NOMO-1 (cell line): Measurements from ENCODE around the gene FANCD2.
"Not testable (repeated sequence)": the region's sequence is repeated elsewhere in the genome, so short reads cannot be mapped to it uniquely, and the experiment has no call there.

ENCODE experiments used
- DNase-seq, 2 experiments: peaks; one replicate each; lab custom pipeline; 2025; ENCODE audit not compliant: unreplicated experiment in 2 of 2; lab: John Stamatoyannopoulos, UW

FANCD2 gene

DNA sequence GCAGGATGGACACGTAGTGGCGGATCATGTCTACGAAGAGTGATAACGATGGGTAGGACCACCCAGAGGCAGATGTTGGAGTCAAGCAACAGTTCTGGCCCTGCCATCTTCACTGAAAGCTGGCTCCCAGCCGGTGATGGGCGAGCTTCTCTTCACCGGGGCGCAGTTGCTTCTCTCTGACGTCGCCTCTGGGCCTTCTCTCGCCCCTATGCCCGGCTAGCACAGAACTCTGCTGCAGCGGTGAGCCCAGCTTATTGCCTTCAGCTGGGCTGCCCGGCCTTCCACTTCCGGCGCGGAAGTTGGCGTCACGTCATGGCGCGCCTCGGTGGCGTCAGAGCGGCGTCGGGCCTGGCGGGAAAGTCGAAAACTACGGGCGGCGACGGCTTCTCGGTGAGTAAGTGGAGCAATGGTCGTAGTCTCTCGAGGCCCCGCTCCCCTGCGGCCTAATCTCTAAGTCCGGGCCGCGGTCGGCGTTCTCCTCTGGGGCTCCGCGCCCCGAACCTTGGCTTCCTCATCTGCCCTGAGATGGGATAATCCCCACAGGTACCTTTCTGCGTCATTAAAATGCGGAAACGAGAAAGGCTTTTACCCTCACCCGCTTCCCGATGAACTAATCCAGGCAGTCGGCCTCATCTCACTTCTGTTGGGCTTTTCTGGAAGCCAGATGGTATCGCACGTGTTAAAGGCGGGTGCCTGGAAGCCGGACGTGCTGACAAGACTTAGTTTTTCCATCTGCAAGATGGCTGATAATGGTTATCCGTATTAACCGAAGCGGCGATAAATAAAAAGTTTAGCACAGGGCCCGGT, at the start of gene FANCD2:
TSS of gene FANCD2 (plus strand) at position 354 of the 807 bp plus-strand sequence. CDS start 2,221 bp downstream, outside the sequence.
- peak; percentile 72 to 81 for DNase-seq

- peak; percentile 94 to 98 for DNase-seq
Observed at GRCh38 chr3:9976721-9977709, 49.2 kb upstream of the FANCD2 start.

DNA sequence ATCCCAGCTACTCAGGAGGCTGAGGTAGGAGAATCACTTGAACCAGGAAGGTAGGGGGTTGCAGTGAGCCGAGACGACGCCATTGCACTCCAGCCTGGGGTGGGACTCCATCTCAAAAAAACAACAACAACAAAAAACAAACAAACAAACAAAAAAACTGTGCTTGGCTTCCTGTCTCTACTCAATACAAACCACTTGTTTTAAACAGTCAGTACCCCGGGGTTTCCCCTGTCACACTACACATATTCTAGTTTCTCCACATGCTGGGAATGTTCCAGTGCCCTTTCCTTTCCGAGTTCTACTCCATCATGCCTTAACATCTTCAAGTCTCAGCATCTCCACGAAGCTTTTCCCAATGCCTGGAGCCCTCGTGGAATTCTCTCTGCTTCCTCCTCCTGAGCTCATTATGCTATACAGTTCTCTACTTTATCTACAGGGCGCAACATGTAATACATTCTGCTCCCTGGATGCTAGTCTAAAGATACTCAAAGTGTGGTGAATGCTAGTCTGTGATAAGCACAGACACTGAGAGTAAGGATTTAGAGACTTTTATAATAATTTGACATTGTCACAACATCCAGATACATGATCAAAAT, 47.4 kb upstream of the FANCD2 start:
- no peak for DNase-seq

DNA sequence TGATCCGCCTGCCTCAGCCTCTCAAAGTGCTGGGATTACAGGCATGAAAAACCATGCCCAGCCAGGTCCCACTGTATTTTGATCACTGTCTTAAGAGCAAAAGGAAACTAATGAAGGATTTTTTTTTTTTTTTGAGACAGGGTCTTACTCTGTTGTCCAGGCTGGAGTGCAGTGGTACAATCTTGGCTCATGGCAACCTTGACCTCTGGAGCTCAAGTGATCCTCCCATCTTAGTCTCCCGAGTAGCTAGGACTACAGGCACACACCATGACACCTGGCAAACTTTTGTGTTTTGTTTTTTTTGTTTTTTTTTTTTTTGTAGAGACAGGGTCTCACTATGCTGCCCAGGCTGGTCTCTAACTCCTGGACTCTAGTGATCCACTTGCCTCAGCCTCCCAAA, 46.0 kb upstream of the FANCD2 start:
- no peak for DNase-seq

- no peak for DNase-seq
Observed at GRCh38 chr3:9986230-9986725, 40.0 kb upstream of the FANCD2 start.

DNA sequence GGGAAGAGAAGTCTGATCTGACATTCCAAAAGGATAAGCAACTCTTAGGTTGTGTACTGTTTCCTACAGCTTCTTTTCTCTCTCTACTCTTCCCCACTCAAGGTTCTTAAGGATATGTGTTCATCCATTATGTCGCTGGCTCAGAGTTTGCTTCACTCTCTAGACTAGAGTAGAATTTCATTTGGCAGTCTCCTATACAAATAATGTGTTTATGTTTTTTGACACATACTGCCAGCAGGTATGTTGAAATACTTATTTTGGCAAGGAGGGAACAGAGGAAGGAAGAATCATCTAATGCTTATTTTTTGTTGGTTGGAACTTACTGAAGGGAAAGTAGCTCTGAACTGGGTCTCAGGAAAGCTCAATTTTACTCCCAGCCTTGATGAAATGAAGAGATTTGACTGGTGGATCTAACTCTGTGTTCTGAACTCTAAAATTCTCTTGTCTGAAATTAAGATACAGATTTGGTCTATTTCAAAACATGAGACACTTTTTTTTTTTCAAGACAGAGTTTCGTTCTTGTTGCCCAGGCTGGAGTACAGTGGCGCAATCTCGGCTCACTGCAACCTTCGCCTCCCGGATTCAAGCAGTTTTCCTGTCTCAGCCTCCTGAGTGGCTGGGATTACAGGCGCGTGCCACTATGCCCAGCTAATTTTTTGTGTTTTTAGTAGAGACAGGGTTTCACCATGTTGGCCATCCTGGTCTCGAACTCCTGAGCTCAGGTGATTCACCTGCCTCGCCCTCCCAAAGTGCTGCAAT, 32.0 kb upstream of the FANCD2 start:
- DNase-seq = no peak

- DNase-seq = no peak
Observed at GRCh38 chr3:10000686-10001085, 25.6 kb upstream of the FANCD2 start.

- no peak for DNase-seq
Observed at GRCh38 chr3:10002951-10003350, 23.3 kb upstream of the FANCD2 start.

GRCh38 chr3:10004506-10004905, 21.7 kb upstream of the FANCD2 start:
- no peak for DNase-seq

DNA sequence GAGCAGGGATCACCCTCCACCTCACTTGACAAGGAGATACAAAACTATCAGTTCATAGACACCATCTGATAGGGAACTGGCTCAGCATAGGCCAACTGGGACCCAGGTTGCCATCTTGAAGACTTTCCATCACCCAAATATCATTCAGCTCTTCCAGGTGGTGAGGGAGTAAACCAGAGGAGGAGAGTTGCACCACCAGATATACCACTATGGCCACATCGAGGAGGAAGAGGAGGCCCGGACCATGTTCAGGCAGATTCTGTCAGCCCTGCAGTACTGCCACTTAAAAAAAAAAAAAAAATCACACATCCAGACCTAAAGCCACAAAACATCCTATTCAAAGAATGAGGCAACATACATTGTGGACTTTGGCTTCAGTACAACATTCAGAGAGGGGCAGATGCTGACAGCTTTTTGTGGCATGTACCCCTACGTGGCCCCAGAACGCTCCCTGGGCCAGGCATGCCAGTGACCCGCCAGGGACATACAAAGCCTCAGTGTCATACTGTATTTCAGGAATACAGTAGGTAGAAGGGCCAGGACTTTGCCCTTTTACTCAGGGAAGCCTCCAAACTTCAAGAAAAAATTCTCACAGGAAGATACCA, 21.2 kb upstream of the FANCD2 start:
- DNase-seq = no peak

DNA sequence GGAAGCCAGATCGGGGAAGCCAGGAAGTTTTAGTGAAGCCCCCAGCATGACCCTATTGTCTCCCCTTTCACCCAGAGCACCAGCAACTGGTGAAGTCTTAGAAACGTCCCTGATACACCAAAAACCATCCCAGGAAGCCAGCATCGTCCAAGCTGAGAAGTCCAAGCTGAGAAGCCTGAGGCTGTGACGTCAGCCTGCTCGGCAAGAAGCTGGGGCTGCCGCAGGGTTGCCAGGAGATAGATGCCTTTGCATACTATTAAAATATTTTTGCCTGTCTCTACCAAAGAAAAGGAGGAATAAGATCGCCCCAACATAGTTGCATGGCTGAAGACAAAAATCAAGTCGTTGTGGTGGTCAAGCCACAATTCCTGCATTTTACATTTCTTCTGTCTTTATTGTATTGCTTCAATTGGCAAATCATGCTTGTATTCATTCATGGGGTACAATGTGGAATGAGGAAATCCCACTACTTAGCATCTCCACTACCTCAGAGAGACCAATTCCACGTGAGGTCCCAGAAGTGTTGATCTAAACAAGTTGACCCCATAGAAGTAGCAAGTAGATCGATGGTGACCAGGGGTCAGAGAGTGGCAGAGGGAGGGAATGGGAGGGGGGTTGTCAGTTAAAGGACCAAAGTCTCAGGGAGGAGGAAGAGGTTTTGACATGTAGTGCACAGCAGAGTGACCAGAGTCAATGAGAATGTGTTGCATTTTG, 20.0 kb upstream of the FANCD2 start:
- DNase-seq = no peak

- no peak for DNase-seq
Observed at GRCh38 chr3:10006762-10007090, 19.5 kb upstream of the FANCD2 start.

- no peak for DNase-seq
Observed at GRCh38 chr3:10007126-10007782, 19.0 kb upstream of the FANCD2 start.

GRCh38 chr3:10008216-10008587, 18.0 kb upstream of the FANCD2 start:
- DNase-seq = not testable (repeated sequence)

- peak; percentile 28 to 38 for DNase-seq
Observed at GRCh38 chr3:10008588-10009344, 17.5 kb upstream of the FANCD2 start.

DNA sequence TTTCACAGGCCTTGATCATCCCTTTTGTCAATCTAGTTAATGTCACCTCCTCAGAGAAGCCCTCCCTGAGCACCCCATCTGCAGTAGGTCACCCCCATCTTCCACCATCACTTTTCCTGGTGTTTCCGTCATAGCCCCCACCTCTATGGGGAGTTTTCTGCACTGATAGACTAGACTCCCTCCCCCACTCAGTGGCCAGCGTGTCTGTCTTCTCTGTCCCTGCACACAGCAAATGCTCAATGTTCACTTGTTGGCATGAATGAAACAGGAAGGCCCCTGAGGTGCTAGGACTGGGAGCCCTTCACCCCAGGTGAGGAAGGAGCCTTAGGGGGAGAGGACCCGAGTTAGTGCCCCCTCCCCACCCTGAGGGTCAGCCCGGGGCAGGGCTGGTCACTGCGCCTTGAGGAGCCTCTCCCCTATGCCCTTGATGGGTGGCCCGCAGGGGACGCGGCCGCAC, 15.8 kb upstream of the FANCD2 start:
- no peak for DNase-seq

DNA sequence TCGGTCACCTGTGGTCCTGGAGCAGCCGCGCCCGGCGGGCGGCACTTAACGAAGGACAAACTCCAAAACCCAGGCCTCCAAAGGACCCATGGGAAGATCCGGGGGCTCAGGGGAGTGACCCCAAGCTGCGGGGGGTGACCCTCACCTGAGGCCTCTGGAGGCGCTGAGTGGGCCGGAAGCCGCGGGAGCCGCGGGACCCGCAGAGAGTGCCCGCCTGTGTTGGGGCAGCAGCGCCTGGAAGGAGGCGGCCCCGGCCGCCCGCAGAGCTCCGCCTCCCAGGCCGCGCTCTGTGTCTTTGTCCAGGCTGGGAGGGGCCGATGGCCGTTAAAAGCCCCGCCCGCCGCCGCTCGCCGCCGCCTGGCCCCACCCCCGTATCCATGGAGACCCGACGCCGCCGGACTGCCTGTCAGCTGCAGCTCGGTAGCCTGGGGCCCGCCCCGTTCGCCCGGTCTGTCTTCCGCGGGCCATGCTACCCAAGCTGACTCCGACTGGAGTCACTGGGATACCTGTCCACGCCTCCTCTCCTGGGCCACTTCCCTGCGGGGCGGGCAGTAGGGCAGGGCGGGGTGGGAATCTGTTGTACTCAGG, 15.3 kb upstream of the FANCD2 start:
- peak; percentile 89 to 91 for DNase-seq

DNA sequence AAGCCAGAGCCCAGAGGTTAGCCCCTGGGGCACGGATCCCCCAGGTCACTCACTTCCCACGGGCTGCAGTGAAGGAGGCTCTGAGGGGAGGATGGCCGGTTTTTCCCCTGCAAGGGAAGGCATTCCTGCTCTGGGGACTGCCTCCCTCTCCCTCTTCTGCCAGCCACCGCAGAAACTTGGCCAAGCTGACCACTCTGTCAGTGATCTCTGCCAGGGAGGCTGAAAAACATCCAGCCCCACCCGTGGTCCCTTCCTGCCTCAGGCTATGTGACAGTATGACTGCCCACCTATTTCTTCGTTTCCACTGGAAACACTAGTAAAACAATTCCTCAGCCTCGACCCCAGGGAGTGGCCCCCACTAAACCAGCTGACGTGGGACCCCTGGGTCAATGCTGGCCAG, 14.6 kb upstream of the FANCD2 start:
- no peak for DNase-seq
